Peyer's patch (tissue), 4 donors: Measurements from ENCODE around the gene CNTN4. TPM values are rescaled to one million over a fixed set of nuclear protein-coding genes. Genes with fewer than 3 reads are reported as not detected.

ENCODE experiments used
- DNase-seq, 3 donors: peaks; one replicate each; pipeline ENCODE4 v3.0.0-alpha.2; 2017 to 2019
- H3K27ac ChIP-seq, 4 donors: fragments of 200-600 bp; sonication (generic); one replicate each; pipeline ENCODE4 v1.5.1; 2016 to 2019
- H3K27me3 ChIP-seq, 2 donors: fragments of 200-600 bp; sonication (generic); one replicate each; pipeline ENCODE4 v1.5.1; 2019
- H3K36me3 ChIP-seq, 3 donors: fragments of 200-600 bp; sonication (generic); one replicate each; pipeline ENCODE4 v1.5.1; 2016 to 2019
- H3K4me1 ChIP-seq, 4 donors: fragments of 200-600 bp; sonication (generic); one replicate each; pipeline ENCODE4 v1.5.1; 2016 to 2019
- H3K4me3 ChIP-seq, 4 donors: fragments of 200-600 bp; sonication (generic); 1 replicate in 3 of 4; 2 replicates in 1 of 4; pipeline ENCODE4 v1.5.1; 2016 to 2019; ENCODE audit warnings: mild to moderate bottlenecking in 1 of 4
- H3K9me3 ChIP-seq, 4 donors: fragments of 200-600 bp; sonication (generic); one replicate each; pipeline ENCODE4 v1.5.1; 2016 to 2019; ENCODE audit warnings: mild to moderate bottlenecking in 1 of 4
- CTCF ChIP-seq, 6 experiments: fragments of 450-650 bp in 4 of 6; fragments of 200-600 bp in 2 of 6; sonication (generic) in 1 of 6; IDR thresholded peaks; one replicate each; pipeline ENCODE4 v1.5.1; 2017 to 2019; ENCODE audit warnings: antibody characterized with exemption in 6 of 6, mild to moderate bottlenecking in 3 of 6, moderate library complexity in 1 of 6
- POLR2A ChIP-seq, 2 donors: fragments of 450-650 bp; IDR thresholded peaks; one replicate each; pipeline ENCODE4 v1.5.1; 2017; ENCODE audit warnings: antibody characterized with exemption in 2 of 2, mild to moderate bottlenecking in 2 of 2, moderate library complexity in 2 of 2
- total RNA-seq, 4 donors: library from RNA; depleted of rRNA; stranded (reverse); fragments of >200 nt; gene quantifications; one replicate each; pipeline ENCODE4 v1.1.0, GENCODE V29; 2016

The CNTN4 gene
- total RNA-seq, 4 donors from 2014 or later = 5.4 to 31.1 (median 19.9) TPM

GRCh38 chr3:2822611-2823010, 723.9 kb downstream of the CNTN4 start:
- H3K36me3 ChIP-seq = no peaks in the 10 kb centered on the region
- no peak overlapping the region for H3K4me3 ChIP-seq
- H3K9me3 ChIP-seq = no peaks in the 10 kb centered on the region
- no peak overlapping the region for H3K27ac ChIP-seq
- TF ChIP-seq CTCF (IDR thresholded peaks at IDR 0.05) (no peak), POLR2A (IDR thresholded peaks at IDR 0.05) (no peak)
- no peaks in the 10 kb centered on the region for H3K4me1 ChIP-seq
- no peak for DNase-seq
- no peaks in the 10 kb centered on the region for H3K27me3 ChIP-seq

GRCh38 chr3:2823031-2823430, 724.4 kb downstream of the CNTN4 start:
- H3K4me1 ChIP-seq = no peaks in the 10 kb centered on the region
- no peak overlapping the region for H3K27ac ChIP-seq
- H3K27me3 ChIP-seq = no peaks in the 10 kb centered on the region
- no peaks in the 10 kb centered on the region for H3K9me3 ChIP-seq
- DNase-seq = no peak
- no peak overlapping the region for H3K4me3 ChIP-seq
- no peak for TF ChIP-seq CTCF (IDR thresholded peaks at IDR 0.05)
- TF ChIP-seq POLR2A (IDR thresholded peaks at IDR 0.05) = no peak
- no peaks in the 10 kb centered on the region for H3K36me3 ChIP-seq

GRCh38 chr3:2823437-2824211, 725.0 kb downstream of the CNTN4 start:
- Histone ChIP-seq H3K27me3 (no peaks in the 10 kb centered on the region), H3K36me3 (no peaks in the 10 kb centered on the region), H3K4me3 (no peak overlapping the region), H3K4me1 (no peaks in the 10 kb centered on the region), H3K27ac (no peak overlapping the region), H3K9me3 (no peaks in the 10 kb centered on the region)
- TF ChIP-seq POLR2A (IDR thresholded peaks at IDR 0.05) (no peak), CTCF (IDR thresholded peaks at IDR 0.05) (no peak)
- DNase-seq = no peak

GRCh38 chr3:2826036-2826435, 727.4 kb downstream of the CNTN4 start:
- no peaks in the 10 kb centered on the region for H3K9me3 ChIP-seq
- DNase-seq = no peak
- no peak overlapping the region for H3K4me3 ChIP-seq
- H3K36me3 ChIP-seq = no peaks in the 10 kb centered on the region
- H3K27ac ChIP-seq = no peak overlapping the region
- H3K4me1 ChIP-seq = no peaks in the 10 kb centered on the region
- H3K27me3 ChIP-seq = no peaks in the 10 kb centered on the region
- TF ChIP-seq POLR2A (IDR thresholded peaks at IDR 0.05) (no peak), CTCF (IDR thresholded peaks at IDR 0.05) (no peak)

GRCh38 chr3:2826453-2826852, 727.8 kb downstream of the CNTN4 start:
- no peak for DNase-seq
- H3K4me3 ChIP-seq = no peak overlapping the region

More at GRCh38 chr3:2826453-2826852, 727.8 kb downstream of the CNTN4 start:
- Histone ChIP-seq H3K4me1 (no peaks in the 10 kb centered on the region), H3K9me3 (no peaks in the 10 kb centered on the region), H3K27ac (no peak overlapping the region), H3K27me3 (no peaks in the 10 kb centered on the region), H3K36me3 (no peaks in the 10 kb centered on the region)
- TF ChIP-seq CTCF (IDR thresholded peaks at IDR 0.05) (no peak), POLR2A (IDR thresholded peaks at IDR 0.05) (no peak)
